Left colon (tissue), 2 donors: ENCODE data around the gene TCF25. TPM values are rescaled to one million over a fixed set of nuclear protein-coding genes. Genes with fewer than 3 reads are reported as not detected.
"Not testable (repeated sequence)": the region's sequence is repeated elsewhere in the genome, so short reads cannot be mapped to it uniquely, and the experiment has no call there.

ENCODE experiments used
- ATAC-seq: fragments of 200-7000 bp; cut with Tn5 transposase; one replicate; pipeline ENCODE4 v1.9.1; 2020; ENCODE audit warnings: mild to moderate bottlenecking, moderate library complexity
- DNase-seq, 2 donors: peaks; one replicate each; pipeline ENCODE4 v3.0.0-alpha.2; 2020
- intact Hi-C, 2 donors: fragments of 100-400 bp; cut with DNase I in 1 of 2; cut with micrococcal nuclease in 1 of 2; formaldehyde crosslinking; loops; one replicate each; pipeline versions ENCODE4 v1.11.2 to v1.14.0; 2022; cut with DNase I, micrococcal nuclease
- total RNA-seq, 2 donors: library from RNA; stranded (reverse); fragmentation: NEBNext Ultra II Directional; extraction: Animal tissue kit (Norgen Biotek cat#: 25700); gene quantifications; one replicate each; pipeline ENCODE4 v1.2.1, GENCODE V29; 2021
- donor health status: DM: no; HTN: no; CAD: no.
- donor health status: DM: yes; HTN: yes; CAD: no.

The TCF25 gene
- total RNA-seq, 2 donors from 2014 or later, result 152 to 210 TPM

GRCh38 chr16:89925596-89926079, 52.2 kb downstream of the TCF25 start:
- intact Hi-C loops, result no loop called here
- no peak for ATAC-seq
- no peak for DNase-seq

- DNase-seq, result no peak
- intact Hi-C loops, result no loop called here
Measured at GRCh38 chr16:89931305-89931896, 58.0 kb downstream of the TCF25 start.

GRCh38 chr16:89931964-89932363, 58.6 kb downstream of the TCF25 start:
- ATAC-seq (no peak), DNase-seq (no peak)
- intact Hi-C loops, result no loop called here

More at GRCh38 chr16:89931305-89931896, 58.0 kb downstream of the TCF25 start:
- no peak for ATAC-seq

- intact Hi-C loops, ATAC-seq, DNase-seq: not testable (repeated sequence)
Measured at GRCh38 chr16:89934019-89934418, 60.6 kb downstream of the TCF25 start.

GRCh38 chr16:89934611-89935553, 61.5 kb downstream of the TCF25 start:
- intact Hi-C loops, result no loop called here
- ATAC-seq, result no peak
- no peak for DNase-seq

- ATAC-seq, DNase-seq, intact Hi-C loops: not testable (repeated sequence)
Measured at GRCh38 chr16:89935620-89936019, 62.2 kb downstream of the TCF25 start.

- intact Hi-C loops, result no loop called here
- ATAC-seq, result no peak
- DNase-seq, result no peak
Measured at GRCh38 chr16:89936034-89936433, 62.6 kb downstream of the TCF25 start.

GRCh38 chr16:89936508-89936907, 63.1 kb downstream of the TCF25 start:
- intact Hi-C loops, result no loop called here
- no peak for ATAC-seq
- DNase-seq, result no peak

GRCh38 chr16:89936981-89937380, 63.6 kb downstream of the TCF25 start:
- ATAC-seq (no peak), DNase-seq (no peak)
- intact Hi-C loops, result no loop called here

GRCh38 chr16:89938175-89938885, 64.9 kb downstream of the TCF25 start:
- intact Hi-C loops, result no loop called here
- no peak for DNase-seq
- no peak for ATAC-seq

GRCh38 chr16:89944773-89945172, 71.4 kb downstream of the TCF25 start:
- DNase-seq, result no peak
- no peak for ATAC-seq
- intact Hi-C loops, result no loop called here

- intact Hi-C loops, result no loop called here
- DNase-seq (no peak), ATAC-seq (no peak)
Measured at GRCh38 chr16:89945654-89946053, 72.3 kb downstream of the TCF25 start.

GRCh38 chr16:89946515-89946914, 73.1 kb downstream of the TCF25 start:
- DNase-seq (no peak), ATAC-seq (no peak)
- intact Hi-C loops, result no loop called here

- DNase-seq (no peak), ATAC-seq (no peak)
- intact Hi-C loops, result no loop called here
Measured at GRCh38 chr16:89949121-89949742, 75.8 kb downstream of the TCF25 start.

GRCh38 chr16:89949756-89950155, 76.4 kb downstream of the TCF25 start:
- DNase-seq (no peak), ATAC-seq (no peak)
- intact Hi-C loops, result no loop called here

- intact Hi-C loops, result no loop called here
- no peak for DNase-seq
- no peak for ATAC-seq
Measured at GRCh38 chr16:89951509-89951908, 78.1 kb downstream of the TCF25 start.

- peak; percentile 68 for ATAC-seq
- intact Hi-C loops, result no loop called here
- DNase-seq, result peak; percentile 47 to 57
Measured at GRCh38 chr16:89952049-89952448, 78.7 kb downstream of the TCF25 start.

- intact Hi-C loops, result no loop called here
- DNase-seq, result no peak
- ATAC-seq, result no peak
Measured at GRCh38 chr16:89952551-89952950, 79.2 kb downstream of the TCF25 start.
